SK-N-SH treated with all-trans-retinoic acid at 6 μM for 48 hours (cell line): ENCODE data around the gene SNX18.

Experiments used
- ATAC-seq: fragments of 200-7000 bp; cut with Tn5 transposase; 3 replicates; pipeline ENCODE4 v1.9.1; 2020; ENCODE audit warnings: mild to moderate bottlenecking, moderate library complexity
- ARNTL ChIP-seq: fragments of 450-650 bp; formaldehyde crosslinking; IDR thresholded peaks from 2 replicates; pipeline ENCODE4 v1.5.0; 2020; ENCODE audit warnings: low read depth, mild to moderate bottlenecking, moderate library complexity, borderline replicate concordance
- BACH2 ChIP-seq: fragments of 250-450 bp; sonication (Bioruptor Pico); IDR thresholded peaks from 2 replicates; pipeline ENCODE4 v1.9.0; 2021; ENCODE audit warnings: mild to moderate bottlenecking, borderline replicate concordance
- ESRRG ChIP-seq: fragments of 250-450 bp; sonication (Bioruptor Pico); IDR thresholded peaks from 2 replicates; pipeline ENCODE4 v1.6.1; 2021; ENCODE audit warnings: mild to moderate bottlenecking
- ISL1 ChIP-seq: fragments of 250-450 bp; sonication (Bioruptor Pico); IDR thresholded peaks from 2 replicates; pipeline ENCODE4 v2.1.2; 2022; ENCODE audit warnings: mild to moderate bottlenecking, moderate library complexity
- OSR1 ChIP-seq: fragments of 250-450 bp; sonication (Bioruptor Pico); IDR thresholded peaks from 2 replicates; pipeline ENCODE4 v1.8.0; 2022; ENCODE audit warnings: moderate library complexity, mild to moderate bottlenecking, inconsistent platforms
- PPARA ChIP-seq: fragments of 250-450 bp; sonication (Bioruptor Pico); IDR thresholded peaks from 2 replicates; pipeline ENCODE4 v1.5.0; 2020; ENCODE audit warnings: mild to moderate bottlenecking, borderline replicate concordance
- RARB ChIP-seq: fragments of 250-450 bp; sonication (Bioruptor Pico); IDR thresholded peaks from 2 replicates; pipeline ENCODE4 v1.8.0; 2021; ENCODE audit warnings: mild to moderate bottlenecking, moderate library complexity
- SNAI2 ChIP-seq: fragments of 250-450 bp; sonication (Bioruptor Pico); IDR thresholded peaks from 2 replicates; pipeline ENCODE4 v1.5.0; 2020; ENCODE audit warnings: mild to moderate bottlenecking, moderate library complexity
- TCF4 ChIP-seq: fragments of 250-450 bp; sonication (Bioruptor Pico); IDR thresholded peaks from 2 replicates; pipeline ENCODE4 v1.8.0; 2021; ENCODE audit warnings: mild to moderate bottlenecking, moderate library complexity, borderline replicate concordance
- ZC3H10 ChIP-seq: fragments of 250-450 bp; sonication (Bioruptor Pico); IDR thresholded peaks from 2 replicates; pipeline ENCODE4 v1.5.1; 2021; ENCODE audit warnings: mild to moderate bottlenecking, moderate library complexity
- ZFP3 ChIP-seq: fragments of 250-450 bp; sonication (Bioruptor Pico); IDR thresholded peaks from 2 replicates; pipeline ENCODE4 v1.5.0; 2020; ENCODE audit warnings: mild to moderate bottlenecking, moderate library complexity
- ZFP30 ChIP-seq: fragments of 450-650 bp; formaldehyde crosslinking; IDR thresholded peaks from 2 replicates; pipeline ENCODE4 v1.5.0; 2022; ENCODE audit warnings: mild to moderate bottlenecking, moderate library complexity
- ZNF565 ChIP-seq: fragments of 450-650 bp; formaldehyde crosslinking; conservative IDR thresholded peaks from 2 replicates; pipeline ENCODE4 v1.5.0; 2020; ENCODE audit warnings: low read depth, mild to moderate bottlenecking, moderate library complexity
- ZNF70 ChIP-seq: fragments of 450-650 bp; formaldehyde crosslinking; IDR thresholded peaks from 2 replicates; pipeline ENCODE4 v1.5.0; 2020; ENCODE audit warnings: mild to moderate bottlenecking, moderate library complexity
- ZNF8 ChIP-seq: fragments of 450-650 bp; formaldehyde crosslinking; IDR thresholded peaks from 2 replicates; pipeline ENCODE4 v1.5.0; 2020; ENCODE audit warnings: mild to moderate bottlenecking, moderate library complexity
- TF ChIP-seq, protein P1 (sequence below): fragments of 250-450 bp; sonication (Bioruptor Pico); IDR thresholded peaks from 2 replicates; pipeline ENCODE4 v1.8.0; 2020; ENCODE audit warnings: mild to moderate bottlenecking, moderate library complexity, borderline replicate concordance
- TF ChIP-seq, protein P2 (sequence below): fragments of 250-450 bp; sonication (Bioruptor Pico); IDR thresholded peaks from 2 replicates; pipeline ENCODE4 v1.5.1; 2020; ENCODE audit warnings: low read depth, mild to moderate bottlenecking, moderate library complexity
- TF ChIP-seq, protein P3 (sequence below): fragments of 250-450 bp; sonication (Bioruptor Pico); IDR thresholded peaks from 2 replicates; pipeline ENCODE4 v1.5.0; 2020; ENCODE audit warnings: mild to moderate bottlenecking, moderate library complexity
- TF ChIP-seq, protein P4 (sequence below): fragments of 250-450 bp; sonication (Bioruptor Pico); IDR thresholded peaks from 2 replicates; pipeline ENCODE4 v1.5.1; 2021; ENCODE audit warnings: mild to moderate bottlenecking, moderate library complexity
- TF ChIP-seq, protein P5 (sequence below): fragments of 250-450 bp; sonication (Bioruptor Pico); IDR thresholded peaks from 2 replicates; pipeline ENCODE4 v1.8.0; 2021; ENCODE audit warnings: low read depth, mild to moderate bottlenecking, moderate library complexity, borderline replicate concordance

The SNX18 gene

DNA sequence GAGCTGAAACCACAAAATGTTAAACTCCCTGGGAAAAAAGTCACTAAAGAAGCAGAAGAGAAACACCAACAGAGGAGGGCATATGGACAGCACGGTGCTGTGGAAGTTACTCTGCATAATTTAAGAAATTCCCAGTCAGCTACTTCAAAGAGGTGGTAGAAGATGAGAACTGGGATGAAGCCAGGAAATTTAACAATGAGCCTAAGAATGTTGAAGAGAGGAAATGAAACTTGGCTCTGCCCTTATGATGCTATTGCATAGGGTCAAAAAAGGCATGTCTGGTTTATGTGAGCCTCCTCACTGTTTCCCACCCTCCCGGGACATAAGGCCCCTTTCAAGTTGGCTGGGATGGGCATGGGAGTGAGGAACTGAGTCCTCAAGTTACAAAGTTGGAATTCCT, 25.4 kb upstream of the SNX18 start (continued):
- no peak for TF ChIP-seq RARB
- TF ChIP-seq ISL1 (CRISPR knock-in tag) = no peak

DNA sequence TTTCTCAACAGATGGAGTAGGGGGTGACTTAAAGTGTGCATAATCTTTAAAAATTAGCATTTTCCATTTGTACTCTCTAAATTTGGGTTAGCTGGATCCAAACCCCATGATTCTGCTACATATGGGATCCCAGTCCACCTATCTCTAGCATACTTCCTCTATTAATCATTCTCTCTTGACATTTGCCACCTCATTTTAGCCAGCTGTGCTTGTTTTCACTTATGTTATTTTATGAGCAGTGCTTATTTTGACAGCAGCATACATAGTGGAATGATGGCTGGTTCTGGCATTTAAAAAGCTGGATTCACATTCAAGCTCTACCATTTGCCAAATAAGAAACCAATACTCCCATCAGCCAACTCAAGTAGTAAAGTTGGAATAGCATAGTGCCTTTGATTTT, 22.5 kb upstream of the SNX18 start:
- TF ChIP-seq RARB = no peak
- no peak for TF ChIP-seq PPARA (CRISPR knock-in tag)
- no peak for TF ChIP-seq BACH2 (CRISPR knock-in tag)
- no peak for TF ChIP-seq ESRRG (CRISPR knock-in tag)
- TF ChIP-seq, protein P1, sequence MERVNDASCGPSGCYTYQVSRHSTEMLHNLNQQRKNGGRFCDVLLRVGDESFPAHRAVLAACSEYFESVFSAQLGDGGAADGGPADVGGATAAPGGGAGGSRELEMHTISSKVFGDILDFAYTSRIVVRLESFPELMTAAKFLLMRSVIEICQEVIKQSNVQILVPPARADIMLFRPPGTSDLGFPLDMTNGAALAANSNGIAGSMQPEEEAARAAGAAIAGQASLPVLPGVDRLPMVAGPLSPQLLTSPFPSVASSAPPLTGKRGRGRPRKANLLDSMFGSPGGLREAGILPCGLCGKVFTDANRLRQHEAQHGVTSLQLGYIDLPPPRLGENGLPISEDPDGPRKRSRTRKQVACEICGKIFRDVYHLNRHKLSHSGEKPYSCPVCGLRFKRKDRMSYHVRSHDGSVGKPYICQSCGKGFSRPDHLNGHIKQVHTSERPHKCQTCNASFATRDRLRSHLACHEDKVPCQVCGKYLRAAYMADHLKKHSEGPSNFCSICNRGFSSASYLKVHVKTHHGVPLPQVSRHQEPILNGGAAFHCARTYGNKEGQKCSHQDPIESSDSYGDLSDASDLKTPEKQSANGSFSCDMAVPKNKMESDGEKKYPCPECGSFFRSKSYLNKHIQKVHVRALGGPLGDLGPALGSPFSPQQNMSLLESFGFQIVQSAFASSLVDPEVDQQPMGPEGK (CRISPR knock-in tag) = no peak
- TF ChIP-seq, protein P2, sequence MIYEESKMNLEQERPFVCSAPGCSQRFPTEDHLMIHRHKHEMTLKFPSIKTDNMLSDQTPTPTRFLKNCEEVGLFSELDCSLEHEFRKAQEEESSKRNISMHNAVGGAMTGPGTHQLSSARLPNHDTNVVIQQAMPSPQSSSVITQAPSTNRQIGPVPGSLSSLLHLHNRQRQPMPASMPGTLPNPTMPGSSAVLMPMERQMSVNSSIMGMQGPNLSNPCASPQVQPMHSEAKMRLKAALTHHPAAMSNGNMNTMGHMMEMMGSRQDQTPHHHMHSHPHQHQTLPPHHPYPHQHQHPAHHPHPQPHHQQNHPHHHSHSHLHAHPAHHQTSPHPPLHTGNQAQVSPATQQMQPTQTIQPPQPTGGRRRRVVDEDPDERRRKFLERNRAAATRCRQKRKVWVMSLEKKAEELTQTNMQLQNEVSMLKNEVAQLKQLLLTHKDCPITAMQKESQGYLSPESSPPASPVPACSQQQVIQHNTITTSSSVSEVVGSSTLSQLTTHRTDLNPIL = no peak
- TF ChIP-seq TCF4 = no peak
- TF ChIP-seq ZNF70 (CRISPR knock-in tag) = no peak
- TF ChIP-seq, protein P3, sequence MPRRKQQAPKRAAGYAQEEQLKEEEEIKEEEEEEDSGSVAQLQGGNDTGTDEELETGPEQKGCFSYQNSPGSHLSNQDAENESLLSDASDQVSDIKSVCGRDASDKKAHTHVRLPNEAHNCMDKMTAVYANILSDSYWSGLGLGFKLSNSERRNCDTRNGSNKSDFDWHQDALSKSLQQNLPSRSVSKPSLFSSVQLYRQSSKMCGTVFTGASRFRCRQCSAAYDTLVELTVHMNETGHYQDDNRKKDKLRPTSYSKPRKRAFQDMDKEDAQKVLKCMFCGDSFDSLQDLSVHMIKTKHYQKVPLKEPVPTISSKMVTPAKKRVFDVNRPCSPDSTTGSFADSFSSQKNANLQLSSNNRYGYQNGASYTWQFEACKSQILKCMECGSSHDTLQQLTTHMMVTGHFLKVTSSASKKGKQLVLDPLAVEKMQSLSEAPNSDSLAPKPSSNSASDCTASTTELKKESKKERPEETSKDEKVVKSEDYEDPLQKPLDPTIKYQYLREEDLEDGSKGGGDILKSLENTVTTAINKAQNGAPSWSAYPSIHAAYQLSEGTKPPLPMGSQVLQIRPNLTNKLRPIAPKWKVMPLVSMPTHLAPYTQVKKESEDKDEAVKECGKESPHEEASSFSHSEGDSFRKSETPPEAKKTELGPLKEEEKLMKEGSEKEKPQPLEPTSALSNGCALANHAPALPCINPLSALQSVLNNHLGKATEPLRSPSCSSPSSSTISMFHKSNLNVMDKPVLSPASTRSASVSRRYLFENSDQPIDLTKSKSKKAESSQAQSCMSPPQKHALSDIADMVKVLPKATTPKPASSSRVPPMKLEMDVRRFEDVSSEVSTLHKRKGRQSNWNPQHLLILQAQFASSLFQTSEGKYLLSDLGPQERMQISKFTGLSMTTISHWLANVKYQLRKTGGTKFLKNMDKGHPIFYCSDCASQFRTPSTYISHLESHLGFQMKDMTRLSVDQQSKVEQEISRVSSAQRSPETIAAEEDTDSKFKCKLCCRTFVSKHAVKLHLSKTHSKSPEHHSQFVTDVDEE (CRISPR knock-in tag) = no peak
- TF ChIP-seq ZFP30 (CRISPR knock-in tag) = no peak
- TF ChIP-seq ISL1 (CRISPR knock-in tag) = no peak
- no peak for TF ChIP-seq ZNF565 (CRISPR knock-in tag)
- no peak for TF ChIP-seq ZFP3 (CRISPR knock-in tag)
- TF ChIP-seq, protein P4, sequence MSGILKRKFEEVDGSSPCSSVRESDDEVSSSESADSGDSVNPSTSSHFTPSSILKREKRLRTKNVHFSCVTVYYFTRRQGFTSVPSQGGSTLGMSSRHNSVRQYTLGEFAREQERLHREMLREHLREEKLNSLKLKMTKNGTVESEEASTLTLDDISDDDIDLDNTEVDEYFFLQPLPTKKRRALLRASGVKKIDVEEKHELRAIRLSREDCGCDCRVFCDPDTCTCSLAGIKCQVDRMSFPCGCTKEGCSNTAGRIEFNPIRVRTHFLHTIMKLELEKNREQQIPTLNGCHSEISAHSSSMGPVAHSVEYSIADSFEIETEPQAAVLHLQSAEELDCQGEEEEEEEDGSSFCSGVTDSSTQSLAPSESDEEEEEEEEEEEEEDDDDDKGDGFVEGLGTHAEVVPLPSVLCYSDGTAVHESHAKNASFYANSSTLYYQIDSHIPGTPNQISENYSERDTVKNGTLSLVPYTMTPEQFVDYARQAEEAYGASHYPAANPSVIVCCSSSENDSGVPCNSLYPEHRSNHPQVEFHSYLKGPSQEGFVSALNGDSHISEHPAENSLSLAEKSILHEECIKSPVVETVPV (CRISPR knock-in tag) = no peak
- TF ChIP-seq ZC3H10 (CRISPR knock-in tag) = no peak
- TF ChIP-seq, protein P5, sequence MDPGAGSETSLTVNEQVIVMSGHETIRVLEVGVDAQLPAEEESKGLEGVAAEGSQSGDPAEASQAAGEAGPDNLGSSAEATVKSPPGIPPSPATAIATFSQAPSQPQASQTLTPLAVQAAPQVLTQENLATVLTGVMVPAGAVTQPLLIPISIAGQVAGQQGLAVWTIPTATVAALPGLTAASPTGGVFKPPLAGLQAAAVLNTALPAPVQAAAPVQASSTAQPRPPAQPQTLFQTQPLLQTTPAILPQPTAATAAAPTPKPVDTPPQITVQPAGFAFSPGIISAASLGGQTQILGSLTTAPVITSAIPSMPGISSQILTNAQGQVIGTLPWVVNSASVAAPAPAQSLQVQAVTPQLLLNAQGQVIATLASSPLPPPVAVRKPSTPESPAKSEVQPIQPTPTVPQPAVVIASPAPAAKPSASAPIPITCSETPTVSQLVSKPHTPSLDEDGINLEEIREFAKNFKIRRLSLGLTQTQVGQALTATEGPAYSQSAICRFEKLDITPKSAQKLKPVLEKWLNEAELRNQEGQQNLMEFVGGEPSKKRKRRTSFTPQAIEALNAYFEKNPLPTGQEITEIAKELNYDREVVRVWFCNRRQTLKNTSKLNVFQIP = no peak
- TF ChIP-seq SNAI2 (CRISPR knock-in tag) = no peak
- no peak for ATAC-seq

DNA sequence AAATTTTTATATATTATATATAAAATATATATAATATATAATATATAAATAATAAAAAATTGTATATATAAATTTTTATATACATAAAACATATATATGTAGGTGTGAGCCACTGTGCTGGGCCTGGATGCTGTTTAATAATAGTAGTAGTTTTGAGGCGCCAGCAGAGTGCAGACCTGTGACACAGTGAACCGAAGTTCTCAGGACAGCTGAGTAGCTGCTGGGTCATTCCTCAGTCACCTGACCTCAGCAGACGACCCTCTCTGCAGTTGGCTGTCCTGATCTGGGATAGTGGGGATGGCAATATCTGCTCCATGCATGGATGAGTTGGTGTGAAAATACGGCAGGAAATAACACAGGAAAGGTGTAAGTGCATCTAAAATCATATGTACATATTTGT, 3.3 kb upstream of the SNX18 start:
- TF ChIP-seq TCF4 (no peak), ZNF8 (CRISPR knock-in tag) (no peak)
- peak; percentile 10; the same call in 2 of the 3 replicates for ATAC-seq

DNA sequence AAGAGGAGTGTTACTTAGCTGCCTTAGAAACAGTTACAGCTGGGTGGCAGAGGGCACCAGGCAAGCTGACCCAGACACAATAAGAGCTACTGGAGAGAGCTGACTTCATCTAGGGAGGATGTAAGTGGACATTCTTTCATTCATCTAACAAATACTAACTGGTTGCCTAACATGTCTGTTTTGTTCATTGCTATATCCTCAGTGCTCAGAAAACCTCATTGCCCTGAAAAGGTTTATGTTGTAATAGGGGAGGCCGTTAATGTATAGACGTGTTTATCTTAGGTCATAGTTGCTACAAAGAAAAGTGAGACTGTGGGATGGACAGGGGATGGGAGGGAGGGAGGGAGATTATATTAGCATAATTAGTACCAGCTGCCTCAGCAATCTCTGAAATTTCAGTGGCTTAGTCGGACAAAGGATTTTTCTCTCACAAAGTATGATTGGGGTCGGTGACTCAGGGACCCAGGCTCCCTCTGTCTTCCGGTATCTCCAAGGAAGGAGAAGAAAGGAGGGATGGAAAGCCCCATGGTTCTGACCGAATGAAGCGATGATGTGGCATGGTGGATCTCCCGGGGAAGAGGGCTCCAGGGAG, 2.6 kb upstream of the SNX18 start:
- no peak for TF ChIP-seq ZFP3 (CRISPR knock-in tag)
- TF ChIP-seq ZFP30 (CRISPR knock-in tag) = no peak
- TF ChIP-seq OSR1 (CRISPR knock-in tag) = no peak
- no peak for TF ChIP-seq TCF4
- TF ChIP-seq ZNF8 (CRISPR knock-in tag) = no peak
- no peak for TF ChIP-seq ISL1 (CRISPR knock-in tag)
- no peak for TF ChIP-seq BACH2 (CRISPR knock-in tag)
- TF ChIP-seq, protein P4 (CRISPR knock-in tag) = no peak
- TF ChIP-seq, protein P2 = no peak
- no peak for TF ChIP-seq PPARA (CRISPR knock-in tag)
- TF ChIP-seq ZC3H10 (CRISPR knock-in tag) = no peak
- no peak for TF ChIP-seq ESRRG (CRISPR knock-in tag)
- no peak for TF ChIP-seq ZNF565 (CRISPR knock-in tag)
- no peak for TF ChIP-seq ARNTL (CRISPR knock-in tag)
- no peak for TF ChIP-seq SNAI2 (CRISPR knock-in tag)
- TF ChIP-seq RARB = no peak
- ATAC-seq = peak; percentile 10; the same call in 1 of the 3 replicates
